MM.1S (cell line): Measurements from ENCODE around the gene FRK.
"Not testable (repeated sequence)": the region's sequence is repeated elsewhere in the genome, so short reads cannot be mapped to it uniquely, and the experiment has no call there.

ENCODE experiments used
- DNase-seq: peaks from one replicate; pipeline ENCODE4 v3.0.0-alpha.2; 2015
- H2AFZ ChIP-seq: fragments of 300-600 bp; sonication (generic); 2 replicates; pipeline ENCODE4 v1.6.0; 2016; ENCODE audit warnings: antibody characterized with exemption, low read length
- H3F3A ChIP-seq: fragments of 300-600 bp; sonication (generic); 2 replicates; pipeline ENCODE4 v1.6.1; 2016; ENCODE audit warnings: mild to moderate bottlenecking, antibody characterized with exemption, low read length, moderate library complexity, mixed read lengths; ENCODE audit not compliant: insufficient read depth
- H3K27ac ChIP-seq: fragments of 300-600 bp; sonication (generic); 2 replicates; pipeline ENCODE4 v1.5.1; 2016; ENCODE audit warnings: mild to moderate bottlenecking, low read length
- H3K27me3 ChIP-seq: fragments of 300-600 bp; sonication (generic); replicated peaks from 2 replicates; pipeline ENCODE4 v1.6.0; 2016; ENCODE audit warnings: low read length; ENCODE audit not compliant: insufficient read depth
- H3K36me3 ChIP-seq: fragments of 300-600 bp; sonication (generic); replicated peaks from 2 replicates; pipeline ENCODE4 v1.6.1; 2016; ENCODE audit warnings: mild to moderate bottlenecking, low read length, mixed read lengths; ENCODE audit not compliant: insufficient read depth
- H3K4me1 ChIP-seq: fragments of 300-600 bp; sonication (generic); 2 replicates; pipeline ENCODE4 v1.6.1; 2016; ENCODE audit warnings: low read length, mixed read lengths
- H3K4me2 ChIP-seq: fragments of 300-600 bp; sonication (generic); 2 replicates; pipeline ENCODE4 v1.6.0; 2016; ENCODE audit warnings: low read depth, low read length
- H3K4me3 ChIP-seq: fragments of 300-600 bp; sonication (generic); 2 replicates; pipeline ENCODE4 v1.5.1; 2016; ENCODE audit warnings: low read length, mixed read lengths
- H3K79me2 ChIP-seq: fragments of 300-600 bp; sonication (generic); 2 replicates; pipeline ENCODE4 v1.6.1; 2016; ENCODE audit warnings: mixed run types, low read length, mixed read lengths
- H3K9ac ChIP-seq: fragments of 300-600 bp; sonication (generic); 2 replicates; pipeline ENCODE4 v1.6.1; 2016; ENCODE audit warnings: low read length, mixed read lengths
- H3K9me2 ChIP-seq: fragments of 300-600 bp; sonication (generic); replicated peaks from 2 replicates; pipeline ENCODE4 v1.6.1; 2016; ENCODE audit warnings: mild to moderate bottlenecking, low read length, mixed read lengths; ENCODE audit not compliant: insufficient read depth
- H3K9me3 ChIP-seq: fragments of 300-600 bp; sonication (generic); replicated peaks from 2 replicates; pipeline ENCODE4 v1.6.1; 2016; ENCODE audit warnings: mild to moderate bottlenecking, low read length, mixed read lengths; ENCODE audit not compliant: insufficient read depth
- H4K20me1 ChIP-seq: fragments of 300-600 bp; sonication (generic); 2 replicates; pipeline ENCODE4 v1.6.1; 2016; ENCODE audit warnings: mild to moderate bottlenecking, low read length, moderate library complexity, mixed read lengths; ENCODE audit not compliant: insufficient read depth
- CTCF ChIP-seq: fragments of 300-600 bp; sonication (generic); IDR thresholded peaks from 2 replicates; pipeline ENCODE4 v1.5.1; 2016; ENCODE audit warnings: antibody characterized with exemption, low read length, mixed read lengths
- EZH2 ChIP-seq: fragments of 300-600 bp; sonication (generic); optimal IDR thresholded peaks from 2 replicates; pipeline ENCODE3; 2017; ENCODE audit warnings: low read depth, mild to moderate bottlenecking, antibody characterized with exemption, low read length, mixed read lengths
- EZH2phosphoT487 ChIP-seq: fragments of 300-600 bp; sonication (generic); IDR thresholded peaks from 2 replicates; pipeline ENCODE4 v1.6.1; 2018; ENCODE audit warnings: antibody characterized with exemption, low read length

Gene FRK

GRCh38 chr6:115971785-115972184 is 88.9 kb downstream of the FRK start:
- H3K4me3 ChIP-seq = no peak overlapping the region
- H3K9ac ChIP-seq = no peak overlapping the region
- H3F3A ChIP-seq = no peaks in the 10 kb centered on the region
- no peaks in the 10 kb centered on the region for H3K36me3 ChIP-seq
- H3K9me3 ChIP-seq = no peaks in the 10 kb centered on the region
- no peaks in the 10 kb centered on the region for H3K9me2 ChIP-seq
- H3K27ac ChIP-seq = no peak overlapping the region
- no peaks in the 10 kb centered on the region for H4K20me1 ChIP-seq
- no peaks in the 10 kb centered on the region for H3K27me3 ChIP-seq
- no peaks in the 10 kb centered on the region for H3K79me2 ChIP-seq
- no peak overlapping the region for H3K4me2 ChIP-seq
- no peak for DNase-seq
- TF ChIP-seq EZH2phosphoT487 = no peak
- TF ChIP-seq EZH2 = no peak
- TF ChIP-seq CTCF = no peak
- H3K4me1 ChIP-seq = no peaks in the 10 kb centered on the region
- no peak overlapping the region for H2AFZ ChIP-seq

GRCh38 chr6:115969930-115970273 is 90.8 kb downstream of the FRK start:
- Histone ChIP-seq H3K9me3 (no peaks in the 10 kb centered on the region), H3K9me2 (no peaks in the 10 kb centered on the region), H3K79me2 (no peaks in the 10 kb centered on the region), H3K4me2 (no peak overlapping the region), H4K20me1 (no peaks in the 10 kb centered on the region), H3F3A (no peaks in the 10 kb centered on the region), H3K4me1 (no peaks in the 10 kb centered on the region), H3K27ac (no peak overlapping the region), H3K27me3 (no peaks in the 10 kb centered on the region), H3K4me3 (no peak overlapping the region), H3K36me3 (no peaks in the 10 kb centered on the region), H3K9ac (no peak overlapping the region), H2AFZ (no peak overlapping the region)
- DNase-seq = no peak
- TF ChIP-seq CTCF = no peak
- no peak for TF ChIP-seq EZH2
- no peak for TF ChIP-seq EZH2phosphoT487

DNA sequence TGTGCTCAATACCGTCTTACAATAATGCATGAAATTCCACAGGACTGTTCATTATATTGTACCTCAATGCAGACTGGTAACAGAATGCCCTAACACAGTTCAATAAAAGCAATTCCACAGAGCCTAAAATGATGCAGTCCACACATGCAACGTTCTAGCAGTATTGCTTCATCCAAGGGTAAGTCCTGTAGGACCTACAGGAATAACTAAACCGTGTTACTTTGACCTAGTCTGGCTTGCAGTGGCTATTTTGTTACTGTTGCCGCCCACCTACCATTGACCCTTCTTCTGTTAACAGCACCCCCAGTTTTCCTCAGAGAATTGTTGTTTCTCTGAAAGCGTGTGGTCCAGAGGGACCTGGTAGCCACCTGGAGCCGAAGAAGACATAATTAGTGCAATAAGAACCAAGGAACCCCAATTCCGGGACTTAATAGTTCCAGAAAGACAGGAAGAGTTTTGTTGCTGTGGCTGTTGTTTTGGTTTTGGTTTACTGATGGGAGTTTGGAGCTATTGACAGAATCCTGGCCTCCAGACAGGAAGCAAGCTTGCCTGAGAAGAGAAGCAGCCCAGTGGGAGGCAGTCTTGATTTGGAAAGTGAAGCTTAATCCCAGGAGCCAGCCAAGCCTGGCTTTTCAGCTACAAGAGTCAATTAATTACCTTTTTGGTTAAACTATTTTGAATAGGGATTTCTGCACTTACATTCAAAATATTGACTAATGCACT is 91.3 kb downstream of the FRK start:
- Histone ChIP-seq H3K4me2 (no peak overlapping the region), H3K4me1 (no peaks in the 10 kb centered on the region), H4K20me1 (no peaks in the 10 kb centered on the region), H3K27me3 (no peaks in the 10 kb centered on the region), H3K79me2 (no peaks in the 10 kb centered on the region), H3F3A (no peaks in the 10 kb centered on the region), H2AFZ (no peak overlapping the region), H3K9ac (no peak overlapping the region), H3K9me3 (no peaks in the 10 kb centered on the region), H3K36me3 (no peaks in the 10 kb centered on the region), H3K27ac (no peak overlapping the region), H3K4me3 (no peak overlapping the region), H3K9me2 (no peaks in the 10 kb centered on the region)
- no peak for DNase-seq
- TF ChIP-seq EZH2phosphoT487 (no peak), EZH2 (no peak), CTCF (no peak)

- H3K27ac ChIP-seq, H3K4me2 ChIP-seq, H3K9me2 ChIP-seq, H4K20me1 ChIP-seq, H3K9me3 ChIP-seq, H3K36me3 ChIP-seq, H3K4me3 ChIP-seq, H3K27me3 ChIP-seq, H3K9ac ChIP-seq, H3K79me2 ChIP-seq, H2AFZ ChIP-seq, H3F3A ChIP-seq, H3K4me1 ChIP-seq, DNase-seq: not testable (repeated sequence)
Observed at GRCh38 chr6:115960286-115960685, 100.4 kb downstream of the FRK start.
